NCI-H748 treated with DMSO at 0.1 percent for 48 hours (cell line): Measurements from ENCODE around the gene BANK1.

Source experiments
- DNase-seq: peaks from one replicate; lab custom pipeline; 2025; lab: John Stamatoyannopoulos, UW

Gene BANK1

GRCh38 chr4:101823864-101824263 is 33.3 kb downstream of the BANK1 start:
- DNase-seq: no peak

- no peak for DNase-seq
Measured at GRCh38 chr4:101824500-101824899, 34.0 kb downstream of the BANK1 start.

GRCh38 chr4:101825953-101826352 is 35.4 kb downstream of the BANK1 start:
- DNase-seq: no peak

GRCh38 chr4:101831816-101832215 is 41.3 kb downstream of the BANK1 start:
- no peak for DNase-seq

GRCh38 chr4:101833480-101833879 is 43.0 kb downstream of the BANK1 start:
- DNase-seq: no peak

GRCh38 chr4:101835121-101835904 is 44.8 kb downstream of the BANK1 start:
- peak; percentile 44 for DNase-seq

GRCh38 chr4:101843054-101843453 is 52.5 kb downstream of the BANK1 start:
- no peak for DNase-seq

- DNase-seq: no peak
Measured at GRCh38 chr4:101846550-101846949, 56.0 kb downstream of the BANK1 start.

- DNase-seq: no peak
Measured at GRCh38 chr4:101850698-101851097, 60.2 kb downstream of the BANK1 start.

- no peak for DNase-seq
Measured at GRCh38 chr4:101851672-101852071, 61.1 kb downstream of the BANK1 start.

GRCh38 chr4:101853028-101853427 is 62.5 kb downstream of the BANK1 start:
- no peak for DNase-seq

- DNase-seq: no peak
Measured at GRCh38 chr4:101853691-101854090, 63.2 kb downstream of the BANK1 start.

GRCh38 chr4:101855239-101855638 is 64.7 kb downstream of the BANK1 start:
- no peak for DNase-seq

- DNase-seq: no peak
Measured at GRCh38 chr4:101856149-101856548, 65.6 kb downstream of the BANK1 start.

GRCh38 chr4:101857176-101857575 is 66.6 kb downstream of the BANK1 start:
- no peak for DNase-seq

GRCh38 chr4:101858641-101859040 is 68.1 kb downstream of the BANK1 start:
- no peak for DNase-seq

- DNase-seq: no peak
Measured at GRCh38 chr4:101862595-101862994, 72.1 kb downstream of the BANK1 start.

GRCh38 chr4:101864660-101865059 is 74.1 kb downstream of the BANK1 start:
- no peak for DNase-seq

GRCh38 chr4:101865501-101866062 is 75.1 kb downstream of the BANK1 start:
- DNase-seq: no peak

- no peak for DNase-seq
Measured at GRCh38 chr4:101870874-101871273, 80.3 kb downstream of the BANK1 start.

GRCh38 chr4:101871962-101872676 is 81.6 kb downstream of the BANK1 start:
- no peak for DNase-seq

GRCh38 chr4:101885574-101885973 is 95.0 kb downstream of the BANK1 start:
- peak; percentile 62 for DNase-seq

GRCh38 chr4:101886826-101887225 is 96.3 kb downstream of the BANK1 start:
- no peak for DNase-seq
